Left ventricle myocardium inferior (tissue), 1 donor: ENCODE measurements around the gene ARL15. TPM values are rescaled to one million over a fixed set of nuclear protein-coding genes. Genes with fewer than 3 reads are reported as not detected.

ENCODE experiments used
- DNase-seq: peaks from one replicate; pipeline ENCODE4 v3.0.0-alpha.2; 2020
- H3K27ac ChIP-seq: fragments of 200-600 bp; replicated peaks from 2 replicates; pipeline ENCODE4 v1.8.0; 2021
- H3K27me3 ChIP-seq: fragments of 200-600 bp; 2 replicates; pipeline ENCODE4 v1.8.0; 2021; ENCODE audit warnings: low read depth
- H3K36me3 ChIP-seq: fragments of 200-600 bp; 2 replicates; pipeline ENCODE4 v1.8.0; 2021
- H3K4me1 ChIP-seq: fragments of 200-600 bp; 2 replicates; pipeline ENCODE4 v1.8.0; 2021
- H3K4me3 ChIP-seq: fragments of 200-600 bp; 2 replicates; pipeline ENCODE4 v1.8.0; 2021; ENCODE audit warnings: mild to moderate bottlenecking, moderate library complexity
- H3K9me3 ChIP-seq: fragments of 200-600 bp; replicated peaks from 2 replicates; pipeline ENCODE4 v1.8.0; 2021
- CTCF ChIP-seq: fragments of 200-600 bp; IDR thresholded peaks from 2 replicates; pipeline ENCODE4 v1.8.0; 2021; ENCODE audit warnings: antibody characterized with exemption, mild to moderate bottlenecking, borderline replicate concordance
- intact Hi-C: fragments of 100-400 bp; cut with micrococcal nuclease; formaldehyde crosslinking; loops from one replicate; pipeline ENCODE4 v1.11.0; 2022
- total RNA-seq: library from RNA; stranded (reverse); fragmentation: NEBNext Ultra II Directional; extraction: Animal tissue kit (Norgen Biotek cat#: 25700); gene quantifications from one replicate; pipeline ENCODE4 v1.2.1, GENCODE V29; 2021
- donor health status: DM: no; HTN: yes; CAD: no; lungs with severe emphysema.

The ARL15 gene
- total RNA-seq, 1 donor from 2014 or later: 18.2 TPM

GRCh38 chr5:53937467-53937866 lies 372.9 kb downstream of the ARL15 start:
- TF ChIP-seq CTCF: no peak
- peaks cover 4% of the 10 kb centered on the region for H3K36me3 ChIP-seq
- H3K27me3 ChIP-seq: no peaks in the 10 kb centered on the region
- H3K27ac ChIP-seq: no peak overlapping the region
- intact Hi-C loops: no loop called here
- no peak overlapping the region for H3K4me3 ChIP-seq
- DNase-seq: no peak
- H3K9me3 ChIP-seq: no peaks in the 10 kb centered on the region
- H3K4me1 ChIP-seq: peaks cover 38% of the 10 kb centered on the region

- Histone ChIP-seq H3K36me3 (peaks cover 4% of the 10 kb centered on the region), H3K4me1 (peaks cover 38% of the 10 kb centered on the region), H3K27ac (no peak overlapping the region), H3K9me3 (no peaks in the 10 kb centered on the region), H3K27me3 (no peaks in the 10 kb centered on the region), H3K4me3 (no peak overlapping the region)
- peak; percentile 29 for DNase-seq
- no peak for TF ChIP-seq CTCF
- intact Hi-C loops: no loop called here
Measured at GRCh38 chr5:53936481-53937352, 373.7 kb downstream of the ARL15 start.

GRCh38 chr5:53934151-53934820 lies 376.1 kb downstream of the ARL15 start:
- peaks cover 2% of the 10 kb centered on the region for H3K36me3 ChIP-seq
- no peak for TF ChIP-seq CTCF
- intact Hi-C loops: no loop called here
- no peak overlapping the region for H3K27ac ChIP-seq
- no peaks in the 10 kb centered on the region for H3K27me3 ChIP-seq
- peaks cover 38% of the 10 kb centered on the region for H3K4me1 ChIP-seq
- H3K9me3 ChIP-seq: no peaks in the 10 kb centered on the region
- no peak overlapping the region for H3K4me3 ChIP-seq
- DNase-seq: no peak

- intact Hi-C loops: no loop called here
- Histone ChIP-seq H3K27me3 (no peaks in the 10 kb centered on the region), H3K36me3 (no peaks in the 10 kb centered on the region), H3K4me3 (no peak overlapping the region), H3K4me1 (peaks cover 32% of the 10 kb centered on the region), H3K9me3 (no peaks in the 10 kb centered on the region), H3K27ac (no peak overlapping the region)
- no peak for DNase-seq
- TF ChIP-seq CTCF: no peak
Measured at GRCh38 chr5:53932351-53932750, 378.0 kb downstream of the ARL15 start.

GRCh38 chr5:53930457-53930856 lies 379.9 kb downstream of the ARL15 start:
- Histone ChIP-seq H3K9me3 (no peaks in the 10 kb centered on the region), H3K4me1 (peaks cover 14% of the 10 kb centered on the region), H3K36me3 (no peaks in the 10 kb centered on the region), H3K27me3 (no peaks in the 10 kb centered on the region), H3K27ac (no peak overlapping the region), H3K4me3 (no peak overlapping the region)
- DNase-seq: no peak
- intact Hi-C loops: no loop called here
- TF ChIP-seq CTCF: no peak
